ENCODE results near the gene CEP295NL. TPM values are rescaled to one million over a fixed set of nuclear protein-coding genes. Genes with fewer than 3 reads are reported as not detected.
A peak's percentile ranks its signal among the peaks of the same experiment; 100 is the strongest.

The CEP295NL gene
- total RNA-seq, 1 donor = 2.5 TPM

GRCh38 chr17:78944956-78945355, 42.0 kb upstream of the CEP295NL start:
- DNase-seq (ENCODE audit: insufficient read length, low spot score, missing footprints) = peak; percentile 68
- H4K20me1 ChIP-seq (ENCODE audit: insufficient read depth, low read length) = no peaks in the 10 kb centered on the region
- no peak overlapping the region for H3K27ac ChIP-seq (ENCODE audit: low read depth, low read length)
- H3K9me3 ChIP-seq (ENCODE audit: low read depth, low read length) = no peaks in the 10 kb centered on the region
- no peaks in the 10 kb centered on the region for H3K36me3 ChIP-seq (ENCODE audit: insufficient read depth, low read length)
- H3K79me2 ChIP-seq (ENCODE audit: insufficient read depth, low read length) = no peaks in the 10 kb centered on the region
- H2AFZ ChIP-seq (ENCODE audit: low read length) = no peak overlapping the region
- TF ChIP-seq CTCF (IDR thresholded peaks at IDR 0.05; ENCODE audit: extremely low read depth, low read depth, low read length) = no peak
- no peaks in the 10 kb centered on the region for H3K27me3 ChIP-seq (ENCODE audit: insufficient read depth, low read length)
- H3K4me1 ChIP-seq (ENCODE audit: insufficient read depth, low read length) = peaks cover 8% of the 10 kb centered on the region
- no peak overlapping the region for H3K4me3 ChIP-seq (ENCODE audit: insufficient read depth, low read length)
- H3K4me2 ChIP-seq (ENCODE audit: insufficient read depth, low read length) = no peak overlapping the region

GRCh38 chr17:78944026-78944425, 41.0 kb upstream of the CEP295NL start:
- Histone ChIP-seq H3K4me1 (ENCODE audit: insufficient read depth, low read length) (peaks cover 16% of the 10 kb centered on the region), H3K79me2 (ENCODE audit: insufficient read depth, low read length) (no peaks in the 10 kb centered on the region), H4K20me1 (ENCODE audit: insufficient read depth, low read length) (no peaks in the 10 kb centered on the region), H3K4me3 (ENCODE audit: insufficient read depth, low read length) (no peak overlapping the region), H3K27me3 (ENCODE audit: insufficient read depth, low read length) (no peaks in the 10 kb centered on the region), H3K4me2 (ENCODE audit: insufficient read depth, low read length) (no peak overlapping the region), H2AFZ (ENCODE audit: low read length) (no peak overlapping the region), H3K9me3 (ENCODE audit: low read depth, low read length) (no peaks in the 10 kb centered on the region), H3K36me3 (ENCODE audit: insufficient read depth, low read length) (no peaks in the 10 kb centered on the region), H3K27ac (ENCODE audit: low read depth, low read length) (no peak overlapping the region)
- TF ChIP-seq CTCF (IDR thresholded peaks at IDR 0.05; ENCODE audit: extremely low read depth, low read depth, low read length) = no peak
- DNase-seq (ENCODE audit: insufficient read length, low spot score, missing footprints) = no peak

- Histone ChIP-seq H3K9me3 (ENCODE audit: low read depth, low read length) (no peaks in the 10 kb centered on the region), H3K4me2 (ENCODE audit: insufficient read depth, low read length) (no peak overlapping the region), H4K20me1 (ENCODE audit: insufficient read depth, low read length) (no peaks in the 10 kb centered on the region), H3K36me3 (ENCODE audit: insufficient read depth, low read length) (no peaks in the 10 kb centered on the region), H3K4me1 (ENCODE audit: insufficient read depth, low read length) (peaks cover 28% of the 10 kb centered on the region), H3K4me3 (ENCODE audit: insufficient read depth, low read length) (no peak overlapping the region), H3K27ac (ENCODE audit: low read depth, low read length) (no peak overlapping the region), H3K27me3 (ENCODE audit: insufficient read depth, low read length) (no peaks in the 10 kb centered on the region), H3K79me2 (ENCODE audit: insufficient read depth, low read length) (no peaks in the 10 kb centered on the region), H2AFZ (ENCODE audit: low read length) (no peak overlapping the region)
- TF ChIP-seq CTCF (IDR thresholded peaks at IDR 0.05; ENCODE audit: extremely low read depth, low read depth, low read length) = no peak
- DNase-seq (ENCODE audit: insufficient read length, low spot score, missing footprints) = peak; percentile 49
These were observed 37.7 kb upstream of the CEP295NL start for GRCh38 chr17:78940708-78941107.

GRCh38 chr17:78940258-78940657, 37.3 kb upstream of the CEP295NL start:
- no peaks in the 10 kb centered on the region for H3K27me3 ChIP-seq (ENCODE audit: insufficient read depth, low read length)
- H3K36me3 ChIP-seq (ENCODE audit: insufficient read depth, low read length) = no peaks in the 10 kb centered on the region
- no peak overlapping the region for H3K4me3 ChIP-seq (ENCODE audit: insufficient read depth, low read length)
- no peaks in the 10 kb centered on the region for H3K9me3 ChIP-seq (ENCODE audit: low read depth, low read length)
- no peaks in the 10 kb centered on the region for H4K20me1 ChIP-seq (ENCODE audit: insufficient read depth, low read length)
- peaks cover 33% of the 10 kb centered on the region for H3K4me1 ChIP-seq (ENCODE audit: insufficient read depth, low read length)
- no peak overlapping the region for H2AFZ ChIP-seq (ENCODE audit: low read length)
- no peak for TF ChIP-seq CTCF (IDR thresholded peaks at IDR 0.05; ENCODE audit: extremely low read depth, low read depth, low read length)
- no peak overlapping the region for H3K4me2 ChIP-seq (ENCODE audit: insufficient read depth, low read length)
- no peaks in the 10 kb centered on the region for H3K79me2 ChIP-seq (ENCODE audit: insufficient read depth, low read length)
- DNase-seq (ENCODE audit: insufficient read length, low spot score, missing footprints) = peak; percentile 34
- H3K27ac ChIP-seq (ENCODE audit: low read depth, low read length) = peak overlapping the region; percentile 17

All from osteoblast (primary cell).